Occipital lobe (tissue), 2 donors: ENCODE data around the gene CARD19. TPM values are rescaled to one million over a fixed set of nuclear protein-coding genes. Genes with fewer than 3 reads are reported as not detected.

Experiments
- DNase-seq: peaks from one replicate; lab custom pipeline; 2025; lab: John Stamatoyannopoulos, UW
- total RNA-seq: library from RNA; depleted of rRNA; stranded (reverse); fragments of >200 nt; gene quantifications from one replicate; pipeline ENCODE4 v1.2.3, GENCODE V29; 2014

The CARD19 gene
- total RNA-seq, 1 donor from 2014 or later, result 15.3 TPM

DNA sequence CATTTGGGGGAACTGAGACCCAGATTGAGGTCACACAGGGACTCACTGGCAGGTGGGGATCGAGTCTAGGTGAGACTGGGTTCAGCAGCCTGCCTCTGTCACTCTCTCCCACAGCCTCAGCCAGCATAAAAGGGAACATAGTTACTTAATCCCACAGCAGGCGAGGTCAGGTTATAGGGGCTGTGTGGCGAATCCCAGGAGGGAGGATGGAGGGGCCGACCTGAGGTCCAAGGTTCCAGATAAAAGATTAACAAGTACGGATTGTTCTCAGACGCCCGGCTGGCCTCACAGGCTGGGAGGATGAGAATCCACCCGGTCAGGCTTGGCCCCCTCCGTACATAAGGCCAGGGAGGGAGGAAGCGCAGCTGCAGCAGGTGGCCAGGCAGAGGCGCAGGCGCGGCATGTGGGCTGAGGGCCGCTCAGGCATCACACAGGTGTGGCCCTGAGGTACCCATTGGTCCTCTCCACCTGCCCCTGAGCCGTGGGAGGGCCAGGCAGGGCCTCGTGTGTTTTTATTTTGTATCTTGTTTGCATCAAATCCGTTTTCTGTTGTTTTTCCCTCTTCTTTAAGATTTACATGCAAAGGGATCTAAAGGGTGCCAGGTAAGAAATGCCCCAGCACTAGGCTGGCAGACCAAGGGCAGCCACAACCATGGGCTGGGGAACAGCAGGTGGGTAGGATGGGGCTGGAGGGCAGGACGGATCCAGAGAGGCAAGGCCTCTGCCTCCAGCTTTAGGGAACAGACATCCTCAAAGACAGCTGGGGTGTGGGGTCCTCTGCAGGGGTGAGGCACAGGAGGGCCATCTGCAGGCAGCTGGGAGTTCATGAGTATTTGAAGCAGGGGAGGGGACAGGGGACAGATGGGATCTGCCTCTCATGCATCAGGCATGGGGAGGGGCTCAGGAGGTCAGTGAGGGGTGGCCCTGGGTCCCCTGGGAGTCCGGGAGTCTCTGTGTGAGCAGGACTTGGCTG is 33.9 kb upstream of the CARD19 start:
- no peak for DNase-seq

- DNase-seq, result no peak
Measured at GRCh38 chr9:93064392-93065134, 31.5 kb upstream of the CARD19 start.

GRCh38 chr9:93065135-93065720 is 30.8 kb upstream of the CARD19 start:
- no peak for DNase-seq

DNA sequence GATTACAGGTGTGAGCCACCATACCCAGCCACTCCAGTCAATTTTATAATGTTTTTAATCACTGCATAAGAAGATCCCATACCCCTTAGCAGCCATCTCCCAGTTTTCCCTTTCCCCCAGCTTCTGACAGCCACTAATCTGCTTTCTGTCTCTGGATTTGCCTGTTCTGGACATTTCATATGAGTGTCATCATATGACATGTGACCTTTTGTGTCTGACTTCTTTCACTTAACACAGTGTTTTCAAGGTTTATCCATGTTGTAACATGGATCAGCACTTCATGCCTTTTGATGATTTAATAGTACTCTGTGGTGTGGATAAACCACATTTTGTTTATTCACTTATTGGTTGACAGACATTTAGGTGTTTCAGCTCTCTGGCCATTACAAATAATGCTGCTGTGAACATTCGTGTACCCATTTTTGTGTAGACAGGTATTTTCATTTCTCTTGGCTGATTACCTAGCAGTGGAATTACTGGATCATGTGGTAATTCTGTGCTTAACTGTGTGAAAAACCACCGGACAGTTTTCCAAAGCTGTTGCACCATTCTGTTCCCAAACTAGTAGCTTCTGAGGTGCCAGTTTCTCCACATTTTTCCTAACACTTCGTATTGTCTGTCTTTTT is 28.9 kb upstream of the CARD19 start:
- no peak for DNase-seq

GRCh38 chr9:93068956-93069355 is 27.1 kb upstream of the CARD19 start:
- DNase-seq, result no peak

DNA sequence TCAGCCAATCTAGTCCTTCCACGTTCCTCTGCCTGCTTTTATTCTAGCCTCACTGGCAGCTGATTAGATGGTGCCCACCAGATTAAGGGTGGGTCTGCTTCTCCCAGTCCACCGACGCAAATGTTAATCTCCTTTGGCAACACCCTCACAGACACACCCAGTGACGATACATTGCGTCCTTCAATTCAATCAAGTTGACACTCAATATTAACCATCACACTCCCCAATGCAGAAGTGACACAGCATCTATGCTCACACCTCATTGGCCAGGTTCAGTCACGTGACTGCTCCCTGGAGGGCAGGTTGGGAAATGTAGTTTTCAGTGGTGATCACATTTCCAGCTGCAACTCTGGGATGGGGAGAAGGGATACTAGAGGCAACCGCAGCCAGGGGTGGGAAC is 24.6 kb upstream of the CARD19 start:
- DNase-seq, result no peak

DNA sequence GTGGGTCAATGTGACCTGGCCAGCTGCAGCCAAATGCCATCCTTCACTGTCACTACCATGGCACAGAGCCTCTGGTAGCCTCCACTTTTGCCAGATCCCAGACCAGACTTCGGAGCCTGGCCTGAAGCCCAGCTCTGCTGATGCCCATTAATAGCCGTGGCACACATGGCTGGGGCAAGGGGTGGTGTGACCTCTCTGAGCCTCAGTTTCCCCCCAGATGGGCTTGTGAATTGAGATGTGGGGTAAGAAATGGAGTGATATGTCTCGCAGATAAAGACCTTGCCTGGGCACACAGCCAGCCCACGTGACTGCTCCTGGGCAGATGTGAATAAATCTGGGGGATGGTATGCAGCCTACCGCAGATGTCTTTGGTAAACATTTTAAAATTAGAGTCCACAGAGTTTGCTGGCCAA is 23.6 kb upstream of the CARD19 start:
- no peak for DNase-seq

DNA sequence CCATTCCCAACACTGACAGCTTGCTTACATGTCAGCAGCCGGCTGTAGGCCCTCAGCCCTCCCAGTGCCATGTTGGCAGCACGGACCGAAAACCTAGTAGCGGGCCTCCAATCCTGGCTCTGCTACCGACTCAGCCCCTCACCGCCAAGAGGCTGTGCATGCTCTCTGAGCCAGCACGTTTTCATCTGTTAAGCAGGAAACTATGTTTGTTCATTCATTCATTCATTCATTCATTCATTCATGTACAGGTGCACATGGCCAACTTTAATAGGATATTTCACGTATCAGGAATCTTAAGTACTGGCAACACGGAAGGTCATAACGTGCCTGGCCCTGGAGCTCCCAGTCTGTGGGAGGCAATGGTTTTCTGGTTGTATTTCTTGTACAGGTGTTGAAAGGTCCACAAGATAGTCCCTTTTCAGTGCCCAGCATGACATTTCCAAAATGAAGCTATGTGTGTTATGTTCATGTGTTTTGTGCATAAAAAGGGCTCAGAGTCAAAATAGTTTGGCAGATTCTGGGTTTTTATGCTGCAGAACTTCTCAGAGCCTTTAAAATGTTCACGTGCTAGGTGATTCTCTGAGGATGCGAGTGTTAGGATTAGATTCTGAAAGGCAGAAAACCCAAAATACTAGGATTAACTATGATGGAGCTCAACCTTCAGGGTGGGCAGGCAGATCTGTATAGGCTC is 19.8 kb upstream of the CARD19 start:
- DNase-seq, result no peak

DNA sequence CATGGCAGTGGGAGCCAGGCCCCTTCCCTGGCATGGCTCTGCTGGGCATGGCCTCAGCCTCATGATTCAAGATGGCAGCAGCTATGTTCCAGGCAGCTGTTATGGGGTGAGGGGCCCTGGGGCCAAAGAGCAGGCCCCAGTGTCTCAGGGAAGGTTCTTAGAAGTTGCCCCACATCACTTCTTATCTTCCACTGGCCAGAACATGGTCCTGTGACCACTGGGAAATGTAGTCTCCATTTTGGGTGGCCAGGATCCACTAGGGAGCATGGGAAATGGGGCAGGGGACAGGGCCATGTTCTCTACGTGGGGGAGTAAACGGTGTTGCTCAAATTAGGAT is 19.3 kb upstream of the CARD19 start:
- no peak for DNase-seq

DNA sequence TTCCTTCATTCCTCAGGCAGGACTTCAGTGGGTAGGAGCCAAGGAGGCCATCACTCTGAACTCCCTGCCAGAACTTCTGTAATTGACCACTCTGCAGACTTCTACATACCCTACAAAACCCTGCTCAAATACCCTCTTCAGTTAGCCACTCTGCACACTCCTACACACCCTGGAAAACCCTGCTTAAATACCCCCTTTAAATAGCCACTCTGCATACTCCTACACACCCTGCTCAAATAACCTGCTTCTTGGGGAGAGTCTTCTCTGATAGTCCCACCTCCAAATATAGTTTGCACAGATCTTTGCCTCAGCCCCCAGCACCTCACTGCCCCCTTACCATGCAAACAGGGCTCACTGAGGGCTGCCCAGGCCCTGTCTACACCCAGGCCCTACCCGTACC is 18.6 kb upstream of the CARD19 start:
- DNase-seq, result no peak

DNA sequence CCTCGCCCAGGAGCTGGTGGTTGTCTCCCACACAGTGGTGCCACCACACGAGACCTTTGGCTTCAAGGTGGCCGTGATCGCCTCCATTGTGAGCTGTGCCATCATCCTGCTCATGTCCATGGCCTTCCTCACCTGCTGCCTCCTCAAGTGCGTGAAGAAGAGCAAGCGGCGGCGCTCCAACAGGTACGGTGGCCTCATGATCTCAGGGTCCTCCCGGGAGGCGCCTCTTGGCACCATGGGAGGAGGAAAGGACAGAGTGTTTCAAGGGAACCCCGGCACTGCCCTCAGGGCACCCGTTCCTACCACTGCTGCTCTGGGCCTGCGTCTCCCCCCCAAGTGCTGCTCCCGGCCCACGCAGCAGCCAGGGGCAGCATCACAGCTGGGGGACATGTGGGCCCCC is 18.2 kb upstream of the CARD19 start:
- DNase-seq, result no peak

DNA sequence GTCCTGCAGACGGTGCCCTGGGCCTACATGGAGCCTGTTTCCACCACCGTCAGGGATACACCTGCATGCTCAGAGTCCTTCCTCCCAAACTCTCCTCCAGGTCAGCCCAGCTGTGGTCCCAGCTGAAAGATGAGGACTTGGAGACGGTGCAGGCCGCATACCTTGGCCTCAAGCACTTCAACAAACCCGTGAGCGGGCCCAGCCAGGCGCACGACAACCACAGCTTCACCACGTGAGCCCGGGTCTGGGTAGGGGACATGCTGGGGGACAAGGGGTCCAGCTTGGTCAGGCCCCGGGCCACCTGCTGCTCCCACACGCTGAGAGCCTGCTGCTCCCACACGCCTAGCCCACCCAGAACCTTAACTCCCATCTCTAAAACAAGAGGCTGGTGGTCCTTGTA is 16.6 kb upstream of the CARD19 start:
- no peak for DNase-seq

DNA sequence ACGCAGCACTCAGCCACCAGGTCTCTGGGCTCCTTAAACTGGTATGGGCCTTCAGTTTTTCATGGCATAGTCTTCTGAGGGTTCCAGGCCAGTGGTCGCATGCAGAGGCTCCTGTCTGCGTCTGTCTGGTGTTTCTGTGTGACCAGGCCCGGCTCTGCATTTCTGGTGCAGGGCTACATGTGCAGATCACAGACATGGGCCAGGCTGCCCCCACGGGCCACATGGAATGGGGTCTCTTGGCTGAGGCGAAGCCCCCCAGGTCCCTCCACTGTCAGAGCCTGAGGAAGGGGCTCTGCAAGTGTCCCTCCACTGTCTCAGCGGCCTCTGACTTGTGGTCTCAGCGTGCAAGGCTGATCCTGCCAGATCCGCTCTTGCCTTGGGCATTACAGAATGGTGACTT is 15.6 kb upstream of the CARD19 start:
- no peak for DNase-seq

DNA sequence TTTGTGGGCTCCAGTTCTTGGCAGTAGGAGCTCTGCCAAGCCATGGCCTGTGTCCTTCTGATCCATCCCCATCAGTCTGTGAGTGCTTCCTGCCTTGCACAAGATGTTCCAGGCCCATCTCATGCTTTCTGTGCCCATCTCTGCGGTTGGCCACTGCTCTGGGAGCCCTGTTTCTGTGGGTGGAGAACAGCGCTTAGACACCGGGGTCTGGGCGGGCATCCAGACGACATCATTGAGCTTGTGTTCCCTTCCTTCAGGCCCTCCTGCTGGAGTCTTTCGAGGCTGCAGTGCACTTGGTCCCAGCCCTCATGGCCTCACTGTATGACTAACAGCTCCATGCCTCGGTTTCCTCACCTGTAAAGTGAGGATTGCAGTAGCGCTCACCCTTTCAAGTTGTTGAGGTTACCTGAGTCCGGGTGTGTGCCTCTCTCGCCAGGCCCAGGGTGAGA is 14.9 kb upstream of the CARD19 start:
- no peak for DNase-seq

- no peak for DNase-seq
Measured at GRCh38 chr9:93081931-93082330, 14.1 kb upstream of the CARD19 start.

DNA sequence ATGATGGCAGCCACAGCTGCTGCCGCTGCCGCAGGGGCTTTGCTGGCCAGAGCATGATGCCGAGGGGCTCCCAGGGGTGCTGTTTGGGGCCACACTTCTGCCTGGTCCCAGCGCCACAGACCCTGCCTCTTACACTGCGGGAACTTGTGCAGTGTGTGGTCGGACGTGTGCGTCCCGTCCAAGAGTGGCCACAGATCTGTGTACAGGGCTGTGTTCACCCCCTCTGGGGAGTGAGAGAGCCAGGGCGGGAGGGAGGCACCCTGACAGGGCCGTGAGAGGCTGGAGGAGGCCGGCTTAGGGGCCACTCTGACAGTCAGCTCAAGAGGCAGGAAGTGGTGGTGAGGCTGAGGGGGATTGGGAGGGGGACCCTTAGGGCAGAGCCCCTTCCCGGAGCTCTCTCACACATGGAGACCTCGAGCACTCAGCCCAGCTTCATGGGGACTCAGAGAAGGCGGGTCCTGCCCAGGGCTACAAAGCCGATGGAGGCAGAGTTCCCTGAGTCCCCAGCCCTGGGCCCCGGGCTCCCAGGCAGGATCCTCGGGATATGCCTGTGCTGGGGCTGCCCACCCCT is 13.1 kb upstream of the CARD19 start:
- DNase-seq, result no peak

DNA sequence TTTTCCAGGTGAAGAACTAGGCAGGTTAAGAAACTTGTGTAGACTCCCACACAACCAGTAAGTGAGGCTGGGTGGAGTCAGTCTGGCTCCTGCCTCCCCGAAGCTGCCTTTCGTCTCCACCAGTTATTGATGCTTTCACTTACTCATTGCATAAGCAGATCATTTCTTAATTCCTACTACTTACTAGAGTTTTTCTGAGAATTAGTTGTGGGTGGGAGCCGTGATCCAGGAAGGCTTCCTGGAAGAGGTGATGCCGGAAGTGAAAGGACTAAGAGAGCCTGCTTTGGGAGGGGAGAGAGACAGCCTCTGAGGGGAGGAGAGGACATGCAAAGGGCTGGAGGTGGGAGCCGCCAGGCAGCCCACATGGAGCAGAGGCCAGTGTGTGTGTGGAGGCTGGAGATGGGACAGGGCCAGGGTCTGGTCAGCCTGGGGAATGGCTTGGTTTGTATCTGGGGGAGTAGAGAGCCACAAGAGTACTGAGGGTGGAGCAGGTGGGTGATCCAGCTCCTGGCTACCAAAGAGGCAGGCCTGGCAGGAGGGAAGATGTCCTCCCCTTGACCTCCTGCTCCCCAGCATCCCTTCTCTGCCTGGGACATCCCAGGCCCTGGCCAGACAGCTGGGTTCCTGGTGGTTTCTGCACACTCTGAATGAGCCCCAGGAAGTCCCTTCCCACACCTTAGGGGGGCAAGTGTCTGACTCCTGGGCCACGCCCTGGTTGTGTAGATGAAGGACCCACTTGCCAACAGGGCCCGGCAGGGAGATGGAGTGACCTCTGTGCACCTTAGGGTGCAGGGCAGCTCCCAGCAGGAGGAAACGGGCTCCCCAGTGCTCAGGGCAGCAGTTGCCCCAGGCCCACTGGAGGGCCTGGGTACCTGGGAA is 12.2 kb upstream of the CARD19 start:
- no peak for DNase-seq

DNA sequence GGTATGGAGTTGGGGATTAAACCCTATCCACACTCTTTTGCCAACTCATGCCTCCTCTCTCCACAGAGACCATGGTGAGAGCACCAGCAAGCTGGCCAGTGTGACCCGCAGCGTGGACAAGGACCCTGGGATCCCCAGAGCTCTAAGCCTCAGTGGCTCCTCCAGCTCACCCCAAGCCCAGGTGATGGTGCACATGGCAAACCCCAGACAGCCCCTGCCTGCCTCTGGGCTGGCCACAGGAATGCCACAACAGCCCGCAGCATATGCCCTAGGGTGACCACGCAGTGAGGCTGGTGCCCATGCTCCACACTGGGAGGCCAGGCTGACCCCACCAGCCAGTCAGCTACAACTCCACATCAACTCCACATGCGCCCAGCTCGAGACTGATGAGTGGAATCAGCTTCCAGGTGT is 11.5 kb upstream of the CARD19 start:
- DNase-seq, result no peak

GRCh38 chr9:93085676-93086075 is 10.3 kb upstream of the CARD19 start:
- DNase-seq, result no peak
